Right ventricle myocardium inferior (tissue), 1 donor: ENCODE measurements around the gene SPX. TPM values are rescaled to one million over a fixed set of nuclear protein-coding genes. Genes with fewer than 3 reads are reported as not detected.

Experiments used
- ATAC-seq: fragments of 200-7000 bp; cut with Tn5 transposase; one replicate; pipeline ENCODE4 v1.9.1; 2020; ENCODE audit warnings: mild to moderate bottlenecking, moderate library complexity
- DNase-seq: peaks from one replicate; pipeline ENCODE4 v3.0.0; 2021; ENCODE audit errors: missing footprints
- intact Hi-C: fragments of 100-400 bp; cut with DNase I; formaldehyde crosslinking; loops from one replicate; pipeline ENCODE4 v1.11.0; 2022
- long read RNA-seq: library from polyadenylated mRNA; unstranded; transcript quantifications from one replicate; pipeline ENCODE4 v2.0.0, GENCODE V29; 2021
- total RNA-seq: library from RNA; stranded (reverse); fragmentation: NEBNext Ultra II Directional; extraction: Animal tissue kit (Norgen Biotek cat#: 25700); gene quantifications from one replicate; pipeline ENCODE4 v1.2.1, GENCODE V29; 2021
- donor health status: DM: no; HTN: yes; CAD: no; lungs with severe emphysema.

Gene SPX, protein sequence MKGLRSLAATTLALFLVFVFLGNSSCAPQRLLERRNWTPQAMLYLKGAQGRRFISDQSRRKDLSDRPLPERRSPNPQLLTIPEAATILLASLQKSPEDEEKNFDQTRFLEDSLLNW
- 12.4 TPM for total RNA-seq
- long read RNA-seq, transcript SPX-203 (3 exons, 1,826 nt) = major isoform, 7 of 12 reads
- long read RNA-seq, partial matches to known transcripts = 0 of 12 reads
- long read RNA-seq, other reads (novel, unspliced or antisense) = 2 of 12 reads

DNA sequence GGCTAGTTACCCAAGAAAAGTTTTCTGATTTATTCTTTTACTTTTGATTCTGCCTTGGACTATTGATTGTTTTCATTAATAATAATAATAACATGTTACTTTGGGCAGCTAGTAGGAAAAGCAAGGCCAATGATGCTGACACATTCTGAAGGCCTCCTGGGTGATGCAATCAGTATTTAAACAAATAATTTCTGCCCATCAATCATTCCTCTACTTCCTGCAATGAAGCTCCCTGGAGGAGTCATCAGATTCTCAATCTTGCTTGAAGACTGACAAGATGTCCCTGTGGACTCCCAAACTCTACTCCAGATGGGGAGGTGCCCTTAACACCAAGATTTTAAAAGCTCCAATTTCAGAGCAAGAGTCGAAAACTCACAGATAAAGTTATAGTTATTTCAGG lies at the start of gene SPX:
TSS of gene SPX (plus strand) at position 244 of the 400 bp plus-strand sequence. CDS start 177 bp downstream, outside the sequence.
- intact Hi-C loops = loop anchor here (10.0 kb wide), 2 partner anchors 79 to 159 kb away; partner anchors contain the start of gene GYS2
- DNase-seq (no peak), ATAC-seq (no peak)

DNA sequence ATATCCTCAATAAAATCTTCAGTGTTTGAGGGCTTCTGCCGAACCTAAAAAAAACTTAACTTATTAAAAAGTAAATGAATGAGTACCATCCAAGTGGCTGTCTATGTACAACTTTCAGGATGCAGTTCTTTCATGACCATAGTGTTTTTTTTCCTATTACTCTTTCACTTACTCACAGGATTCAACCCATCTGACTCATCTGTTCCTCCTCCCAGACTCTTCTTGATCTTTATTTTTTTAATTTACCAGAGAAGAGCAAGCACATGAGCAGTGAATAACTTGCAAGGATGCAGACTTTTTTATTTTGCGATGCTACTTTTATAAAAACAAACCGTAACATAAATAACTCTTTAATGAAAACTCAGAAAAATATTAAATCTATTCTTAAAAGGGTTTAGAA lies 49.1 kb upstream of the SPX start:
- DNase-seq (no peak), ATAC-seq (no peak)
- intact Hi-C loops = no loop called here

DNA sequence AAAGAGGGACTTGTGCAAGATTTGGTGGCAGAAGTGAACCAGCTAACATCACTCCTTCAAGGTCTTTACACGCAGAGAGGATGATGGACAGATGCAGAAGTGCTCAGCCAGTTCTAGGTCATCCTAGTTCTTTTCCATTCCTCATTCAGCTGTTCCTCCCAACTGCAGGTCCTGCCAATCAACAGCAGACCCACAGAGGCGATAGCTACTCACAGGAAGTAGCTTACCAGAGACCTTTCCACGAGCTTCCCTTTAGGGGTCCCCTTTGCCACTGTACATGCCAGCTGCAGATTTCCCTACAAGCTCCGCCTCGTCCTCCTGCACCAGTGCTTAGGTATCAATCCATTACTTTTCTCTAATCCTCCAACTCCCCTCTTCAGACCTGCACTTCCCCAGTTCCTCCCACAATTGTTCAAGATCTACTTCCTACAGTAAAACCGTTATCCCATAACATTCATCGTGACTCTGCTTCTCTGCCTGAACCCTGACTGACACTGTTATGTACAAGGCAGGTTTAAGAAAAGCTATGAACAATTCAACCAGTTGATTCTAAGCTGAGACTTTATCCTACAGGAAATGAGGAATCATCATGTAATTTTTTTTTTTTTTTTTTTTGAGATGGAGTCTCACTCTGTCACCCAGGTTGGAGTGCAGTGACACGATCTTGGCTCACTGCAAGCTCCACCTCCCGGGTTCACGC lies 47.2 kb upstream of the SPX start:
- ATAC-seq (no peak), DNase-seq (no peak)
- intact Hi-C loops = no loop called here

DNA sequence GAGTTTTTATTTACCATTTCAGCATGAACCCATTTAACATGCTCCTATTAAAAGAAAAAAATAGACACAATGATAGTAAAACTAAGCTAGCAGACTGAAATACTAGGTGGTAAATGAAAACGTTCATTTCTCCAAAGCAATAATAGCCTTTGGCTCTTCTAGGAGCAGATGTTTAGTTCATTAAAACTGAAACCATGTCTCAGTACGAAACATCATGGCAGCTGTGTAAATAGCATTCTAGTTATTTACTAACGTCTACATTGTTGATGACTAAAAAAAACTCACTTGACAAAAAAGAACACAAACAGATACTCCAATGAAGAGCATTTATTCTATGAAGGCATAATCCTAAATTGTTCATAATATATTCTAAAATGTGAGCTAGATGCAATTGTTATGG lies 42.6 kb upstream of the SPX start:
- intact Hi-C loops = no loop called here
- DNase-seq = no peak
- ATAC-seq = no peak

DNA sequence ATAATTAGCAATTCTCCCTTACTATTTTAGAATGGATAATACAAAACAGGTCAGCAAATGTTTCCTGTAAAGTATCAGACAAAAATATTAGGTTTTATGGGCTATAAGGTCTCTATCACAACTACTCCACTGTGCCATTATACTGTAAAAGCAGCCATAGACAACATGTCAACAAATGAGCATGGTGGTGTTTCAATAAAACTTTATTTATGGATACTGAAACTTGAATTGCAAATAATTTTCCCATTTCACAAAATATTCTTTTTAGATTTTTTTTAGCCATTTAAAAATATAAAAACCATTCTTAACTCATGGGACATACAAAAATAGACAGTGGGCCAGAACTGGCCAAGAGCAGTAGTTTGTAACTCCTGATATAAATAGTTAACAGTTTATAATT lies 40.1 kb upstream of the SPX start:
- ATAC-seq (no peak), DNase-seq (no peak)
- intact Hi-C loops = no loop called here

- DNase-seq (no peak), ATAC-seq (no peak)
- intact Hi-C loops = loop anchor here (10.0 kb wide), 2 partner anchors 155 to 545 kb away; partner anchors contain the start of genes CMAS and LDHB
Observed at GRCh38 chr12:21499765-21500164, 26.3 kb upstream of the SPX start.

DNA sequence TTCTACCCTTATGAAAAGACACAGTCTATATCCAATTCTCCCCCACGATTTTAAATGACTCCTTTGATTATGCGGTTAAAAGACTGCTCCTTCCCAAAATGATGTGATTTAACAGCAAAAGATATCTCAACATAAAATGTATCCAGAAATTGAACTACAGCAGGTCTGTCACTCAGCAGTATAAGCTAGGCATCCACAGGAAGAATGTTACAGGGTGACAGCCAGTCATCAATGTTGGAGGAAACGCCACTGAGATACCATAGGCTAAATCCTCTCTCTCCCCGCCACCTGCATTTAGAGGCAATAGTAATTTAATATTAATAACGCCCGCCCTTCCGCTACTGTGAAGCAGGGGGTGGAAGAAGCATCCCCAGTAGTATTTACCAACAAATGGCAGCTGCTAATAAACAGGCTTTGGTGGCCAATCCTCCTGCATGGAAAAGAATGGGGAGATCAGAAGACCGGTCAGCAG lies 25.3 kb upstream of the SPX start:
- ATAC-seq (no peak), DNase-seq (no peak)
- intact Hi-C loops = loop anchor here (10.0 kb wide), 2 partner anchors 154 to 544 kb away; partner anchors contain the start of genes CMAS and LDHB

DNA sequence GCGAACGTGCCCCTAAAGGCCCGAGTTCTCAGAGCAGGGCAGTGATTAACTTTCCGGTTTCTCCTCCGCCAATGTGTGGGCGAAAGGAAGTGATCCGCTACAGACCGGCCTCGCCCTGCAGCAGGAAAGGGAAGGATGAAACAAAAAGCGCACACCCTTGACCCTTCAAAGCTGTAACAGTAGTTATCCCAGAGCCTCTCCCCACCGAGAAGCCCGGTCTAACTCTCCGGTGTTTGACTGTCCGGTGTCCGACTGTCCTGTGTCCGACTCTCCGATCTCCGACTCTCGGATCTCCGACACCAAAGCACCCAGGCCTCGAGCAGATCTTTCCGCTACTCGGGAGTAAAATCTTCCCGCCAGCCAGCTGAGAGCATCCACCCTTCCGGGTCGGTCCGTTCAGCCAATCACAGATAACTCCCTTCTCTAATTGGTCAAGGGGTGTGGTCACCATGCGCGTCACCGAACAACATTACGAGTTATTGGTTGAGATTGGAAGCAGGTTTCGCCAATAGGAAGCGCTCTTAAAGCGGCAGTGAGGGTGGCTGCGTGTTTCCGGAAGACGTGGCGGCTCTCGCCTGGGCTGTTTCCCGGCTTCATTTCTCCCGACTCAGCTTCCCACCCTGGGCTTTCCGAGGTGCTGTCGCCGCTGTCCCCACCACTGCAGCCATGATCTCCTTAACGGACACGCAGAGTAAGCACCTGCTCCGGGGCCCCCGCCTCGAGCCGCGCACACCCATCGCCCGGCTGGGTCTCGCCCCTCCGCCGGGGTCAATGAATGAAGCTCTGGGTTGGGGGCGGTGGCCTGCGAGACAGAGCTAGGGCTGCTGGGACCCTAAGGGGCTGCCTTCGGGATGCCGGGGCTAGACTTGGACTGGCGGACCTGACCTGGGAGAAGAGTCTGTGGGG lies 24.6 kb upstream of the SPX start, which contains the start of the genes GOLT1B and RECQL:
TSS of gene GOLT1B (plus strand) at position 532 of the 906 bp plus-strand sequence. CDS start at position 667, 135 bp downstream.
TSS of gene RECQL (minus strand) at position 378 of the 906 bp plus-strand sequence. CDS start 2,065 bp downstream, outside the sequence.
- DNase-seq (peak; percentile 92), ATAC-seq (peak; percentile 99)
- intact Hi-C loops = loop anchor here (10.0 kb wide), 2 partner anchors 153 to 543 kb away; partner anchors contain the start of genes CMAS and LDHB

- ATAC-seq (no peak), DNase-seq (no peak)
- intact Hi-C loops = loop anchor here (10.0 kb wide), 2 partner anchors 153 to 543 kb away; partner anchors contain the start of genes CMAS and LDHB
Observed at GRCh38 chr12:21502164-21502496, 24.0 kb upstream of the SPX start.

DNA sequence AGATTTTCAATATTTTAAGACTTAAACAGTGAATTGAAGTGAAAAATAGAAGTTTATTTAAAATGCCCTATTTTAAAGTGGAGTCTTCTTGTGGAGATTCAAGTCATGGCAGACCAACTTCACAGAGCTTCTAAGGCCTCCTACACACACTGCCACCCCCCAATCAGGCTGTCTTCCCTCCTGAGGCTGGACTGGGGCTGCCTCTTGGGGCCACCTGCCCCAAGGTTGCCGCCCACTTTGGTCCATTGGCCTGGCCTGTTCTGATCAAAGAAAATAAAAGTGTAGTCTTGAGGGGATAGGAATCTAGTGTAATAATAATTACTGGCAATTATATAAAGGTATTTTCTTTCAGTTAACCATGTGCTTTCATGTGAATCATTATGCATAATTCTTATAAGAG lies 23.2 kb upstream of the SPX start:
- no peak for DNase-seq
- ATAC-seq = no peak
- intact Hi-C loops = loop anchor here (10.0 kb wide), 2 partner anchors 152 to 542 kb away; partner anchors contain the start of genes CMAS and LDHB

DNA sequence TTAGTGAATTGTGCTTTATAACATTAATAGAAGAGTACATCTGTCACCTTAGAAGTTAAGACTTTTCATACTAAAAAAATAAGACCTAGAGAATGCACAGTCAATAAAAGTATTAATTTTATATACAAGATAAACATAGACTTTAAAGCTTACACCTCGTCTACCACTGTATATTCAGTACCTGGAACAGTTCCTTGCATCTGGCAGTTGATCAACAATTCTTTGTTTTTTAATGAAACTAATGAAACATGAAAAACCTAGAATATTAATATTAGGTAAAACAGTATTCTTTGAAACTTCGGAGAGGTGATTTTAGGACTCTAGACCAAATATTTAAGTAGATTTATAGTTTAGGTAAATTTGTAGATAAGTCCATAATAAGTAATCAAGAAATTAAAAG lies 20.2 kb upstream of the SPX start:
- ATAC-seq = no peak
- intact Hi-C loops = loop anchor here (10.0 kb wide), 2 partner anchors 149 to 539 kb away; partner anchors contain the start of genes CMAS and LDHB

DNA sequence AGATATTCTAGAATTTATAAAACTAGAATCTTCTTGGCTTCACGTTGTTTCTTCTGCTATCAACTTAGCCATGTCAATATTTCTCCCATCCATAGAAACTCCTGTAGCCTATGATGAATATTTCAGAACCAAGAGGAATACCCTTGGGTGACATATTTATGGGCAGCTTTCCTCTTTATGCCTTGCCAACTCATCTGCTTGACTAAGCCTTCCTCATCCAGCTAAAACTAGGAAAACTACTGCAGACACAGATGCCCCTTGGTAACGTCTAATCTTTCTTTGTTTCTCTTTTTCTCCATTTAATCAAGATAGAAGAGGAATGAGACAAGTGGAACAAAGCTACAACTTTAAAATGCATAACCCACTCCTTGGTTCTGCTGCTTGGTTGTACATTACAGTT lies 18.2 kb upstream of the SPX start:
- no peak for DNase-seq
- intact Hi-C loops = loop anchor here (10.0 kb wide), 2 partner anchors 147 to 537 kb away; partner anchors contain the start of genes CMAS and LDHB

More for the DNA sequence above, 20.2 kb upstream of the SPX start:
- no peak for DNase-seq

DNA sequence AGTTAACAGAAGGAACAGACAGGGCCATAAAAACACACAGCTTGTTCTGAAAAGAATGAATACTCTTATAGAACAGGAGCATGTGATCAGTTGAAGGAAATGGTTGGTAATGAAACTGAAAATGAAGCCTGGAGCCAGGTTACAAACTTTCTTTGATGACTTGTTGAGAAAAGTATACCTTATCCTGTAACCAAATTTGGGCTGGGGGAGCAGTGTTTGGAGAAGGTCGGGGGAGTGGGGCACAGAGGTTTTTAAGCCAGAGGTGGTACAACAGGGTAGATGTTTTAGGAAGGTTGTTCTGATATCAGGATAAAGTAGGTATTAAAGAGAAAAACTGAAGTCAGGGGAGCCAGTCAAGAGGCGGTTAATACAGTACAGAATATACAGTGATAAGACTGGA lies 16.3 kb upstream of the SPX start:
- no peak for ATAC-seq
- intact Hi-C loops = loop anchor here (10.0 kb wide), 2 partner anchors 145 to 535 kb away; partner anchors contain the start of genes CMAS and LDHB

More for the DNA sequence above, 18.2 kb upstream of the SPX start:
- no peak for ATAC-seq

GRCh38 chr12:21516281-21516680 lies 9.8 kb upstream of the SPX start:
- intact Hi-C loops = no loop called here
- ATAC-seq (no peak), DNase-seq (no peak)

More for the DNA sequence above, 16.3 kb upstream of the SPX start:
- DNase-seq = no peak

GRCh38 chr12:21518451-21518850 lies 7.6 kb upstream of the SPX start:
- ATAC-seq (no peak), DNase-seq (no peak)
- intact Hi-C loops = no loop called here

GRCh38 chr12:21521541-21521940 lies 4.6 kb upstream of the SPX start:
- no peak for DNase-seq
- ATAC-seq = no peak
- intact Hi-C loops = loop anchor here (10.0 kb wide), 2 partner anchors 83 to 163 kb away; partner anchors contain the start of gene GYS2

DNA sequence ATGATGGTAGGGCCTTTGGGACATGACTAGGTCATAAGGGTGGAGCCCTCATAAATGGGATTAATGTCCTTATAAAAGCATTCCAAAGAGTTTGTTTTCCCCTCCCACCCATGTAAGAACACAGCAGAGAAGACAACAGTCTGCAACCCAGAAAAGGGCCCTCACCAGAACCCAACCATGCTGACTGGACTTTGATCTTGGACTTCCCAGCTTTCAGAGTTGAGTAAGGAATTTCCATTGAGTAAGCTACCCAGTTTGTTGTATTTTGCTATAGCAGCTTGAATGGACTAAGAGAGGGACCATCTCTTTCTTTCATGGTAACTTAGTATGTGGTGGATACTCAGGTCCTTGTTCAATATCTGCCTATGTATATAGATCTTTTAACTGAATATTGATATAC lies 2.9 kb upstream of the SPX start:
- intact Hi-C loops = loop anchor here (10.0 kb wide), 2 partner anchors 82 to 162 kb away; partner anchors contain the start of gene GYS2
- no peak for ATAC-seq
- DNase-seq = no peak

- intact Hi-C loops = loop anchor here (10.0 kb wide), 2 partner anchors 78 to 158 kb away; partner anchors contain the start of gene GYS2
- no peak for DNase-seq
- ATAC-seq = no peak
Observed at GRCh38 chr12:21526721-21527345, 737 bp downstream of the SPX start.
